GM23338 (cell line): ENCODE measurements around the gene KLRB1. TPM values are rescaled to one million over a fixed set of nuclear protein-coding genes. Genes with fewer than 3 reads are reported as not detected.

Experiments used
- ATAC-seq: fragments of 200-7000 bp; cut with Tn5 transposase; 3 replicates; pipeline ENCODE4 v1.9.1; 2020
- DNase-seq: peaks from one replicate; pipeline ENCODE4 v3.0.0-alpha.2; 2015; ENCODE audit warnings: low spot score
- H2AFZ ChIP-seq: fragments of 200-600 bp; sonication (generic); 2 replicates; pipeline ENCODE4 v1.8.0; 2016; ENCODE audit warnings: antibody characterized with exemption, mild to moderate bottlenecking, moderate library complexity
- H3F3A ChIP-seq: fragments of 200-600 bp; sonication (generic); replicated peaks from 2 replicates; pipeline ENCODE4 v1.8.0; 2017; ENCODE audit warnings: antibody characterized with exemption, mixed run types, low read depth
- H3K27ac ChIP-seq: fragments of 200-600 bp; sonication (generic); 2 replicates; pipeline ENCODE4 v1.6.1; 2016; ENCODE audit warnings: low read depth
- H3K27me3 ChIP-seq: fragments of 200-600 bp; sonication (generic); 2 replicates; pipeline ENCODE4 v1.8.0; 2016; ENCODE audit warnings: mild to moderate bottlenecking, mixed run types, moderate library complexity; ENCODE audit not compliant: insufficient read depth
- H3K36me3 ChIP-seq: fragments of 200-600 bp; sonication (generic); 2 replicates; pipeline ENCODE4 v1.8.0; 2016; ENCODE audit warnings: mild to moderate bottlenecking; ENCODE audit not compliant: insufficient read depth
- H3K4me1 ChIP-seq: fragments of 200-600 bp; sonication (generic); 2 replicates; pipeline ENCODE4 v1.8.0; 2016; ENCODE audit warnings: mild to moderate bottlenecking, moderate library complexity; ENCODE audit not compliant: insufficient read depth
- H3K4me2 ChIP-seq: fragments of 200-600 bp; sonication (generic); 2 replicates; pipeline ENCODE4 v1.7.1; 2017; ENCODE audit warnings: mixed run types
- H3K4me3 ChIP-seq: fragments of 200-600 bp; sonication (generic); 2 replicates; pipeline ENCODE4 v1.6.1; 2016; ENCODE audit warnings: mixed run types
- H3K79me2 ChIP-seq: fragments of 200-600 bp; sonication (generic); replicated peaks from 2 replicates; pipeline ENCODE4 v1.8.0; 2017; ENCODE audit warnings: mild to moderate bottlenecking; ENCODE audit not compliant: insufficient read depth
- H3K9me2 ChIP-seq: fragments of 200-600 bp; sonication (generic); 2 replicates; pipeline ENCODE4 v1.8.0; 2017; ENCODE audit not compliant: insufficient read depth
- H4K20me1 ChIP-seq: fragments of 200-600 bp; sonication (generic); replicated peaks from 2 replicates; pipeline ENCODE4 v1.8.0; 2017; ENCODE audit warnings: mild to moderate bottlenecking; ENCODE audit not compliant: insufficient read depth
- H3K27ac Mint-ChIP-seq: 2 replicates; pipeline ENCODE4 v1.8.0; 2020; ENCODE audit warnings: inconsistent platforms, mild to moderate bottlenecking, moderate library complexity, mixed read lengths
- H3K27me3 Mint-ChIP-seq: 3 replicates; pipeline ENCODE4 v1.8.0; 2022; ENCODE audit warnings: low read depth, mild to moderate bottlenecking, moderate library complexity, mixed read lengths, inconsistent platforms; ENCODE audit not compliant: insufficient read depth, poor library complexity
- H3K36me3 Mint-ChIP-seq: 3 replicates; pipeline ENCODE4 v1.8.0; 2021; ENCODE audit warnings: low read depth, mild to moderate bottlenecking, inconsistent platforms, moderate library complexity, mixed read lengths
- H3K4me1 Mint-ChIP-seq: 3 replicates; pipeline ENCODE4 v1.8.0; 2020; ENCODE audit warnings: mild to moderate bottlenecking, inconsistent platforms, mixed read lengths
- H3K4me3 Mint-ChIP-seq: 3 replicates; pipeline ENCODE4 v1.8.0; 2021; ENCODE audit warnings: moderate library complexity, mild to moderate bottlenecking, inconsistent platforms, mixed read lengths
- H3K9me3 Mint-ChIP-seq: 3 replicates; pipeline ENCODE4 v1.8.0; 2020; ENCODE audit warnings: moderate library complexity, mild to moderate bottlenecking, inconsistent platforms, mixed read lengths
- CREB1 ChIP-seq: fragments of 250-450 bp; sonication (Bioruptor Pico); IDR thresholded peaks from 2 replicates; pipeline ENCODE4 v1.5.0; 2020; ENCODE audit warnings: low read depth, mild to moderate bottlenecking, moderate library complexity
- EZH2phosphoT487 ChIP-seq: fragments of 200-600 bp; sonication (generic); IDR thresholded peaks from one replicate; pipeline ENCODE4 v1.8.1; 2018; ENCODE audit warnings: antibody characterized with exemption; ENCODE audit not compliant: unreplicated experiment
- JUNB ChIP-seq: IDR thresholded peaks from one replicate; pipeline ENCODE4 v1.6.1; 2016; ENCODE audit warnings: antibody characterized with exemption; ENCODE audit not compliant: unreplicated experiment
- NANOG ChIP-seq: IDR thresholded peaks from 2 replicates; pipeline ENCODE4 v1.6.1; 2016; ENCODE audit warnings: antibody characterized with exemption, borderline replicate concordance
- POLR2AphosphoS5 ChIP-seq: IDR thresholded peaks from 2 replicates; pipeline ENCODE4 v1.6.1; 2016; ENCODE audit warnings: antibody characterized with exemption, low read depth
- STAT1 ChIP-seq: IDR thresholded peaks from one replicate; pipeline ENCODE4 v1.6.1; 2016; ENCODE audit warnings: antibody characterized with exemption; ENCODE audit not compliant: unreplicated experiment
- ZNF114 ChIP-seq: fragments of 250-450 bp; sonication (Bioruptor Pico); IDR thresholded peaks from 2 replicates; pipeline ENCODE4 v1.5.0; 2020; ENCODE audit warnings: mild to moderate bottlenecking, moderate library complexity
- ZNF331 ChIP-seq: fragments of 250-450 bp; sonication (Bioruptor Pico); IDR thresholded peaks from 2 replicates; pipeline ENCODE4 v1.5.0; 2020; ENCODE audit warnings: low read depth, mild to moderate bottlenecking, moderate library complexity
- polyA plus RNA-seq: library from polyadenylated mRNA; unstranded; fragments of >200 nt; fragmentation: Nextera tagmentation; extraction: Ambion mirVana; gene quantifications from 2 replicates; pipeline ENCODE4 v1.2.1, GENCODE V29; 2016
- total RNA-seq: library from RNA; depleted of rRNA; stranded (reverse); fragments of >200 nt; shearing (Covaris generic); gene quantifications from 2 replicates; pipeline ENCODE4 v1.2.3, GENCODE V29; 2014
- TF ChIP-seq, protein P1 (sequence below): fragments of 250-450 bp; sonication (Bioruptor Pico); IDR thresholded peaks from 2 replicates; pipeline ENCODE4 v1.5.0; 2020; ENCODE audit warnings: mild to moderate bottlenecking, moderate library complexity
- TF ChIP-seq, protein P2 (sequence below), 2 experiments: fragments of 200-600 bp in 1 of 2; sonication (generic) in 1 of 2; conservative IDR thresholded peaks; 2 replicates each; pipeline versions ENCODE4 v1.5.1 to v1.6.1; 2016 to 2017; ENCODE audit warnings: antibody characterized with exemption in 2 of 2, low read depth in 2 of 2, mild to moderate bottlenecking in 2 of 2, moderate library complexity in 1 of 2
- TF ChIP-seq, protein P3 (sequence below): IDR thresholded peaks from 2 replicates; pipeline ENCODE4 v1.6.1; 2016; ENCODE audit warnings: antibody characterized with exemption

The KLRB1 gene
- total and polyA plus RNA-seq, 2 experiments from 2014 or later: 0.18 TPM; not detected in 1

DNA sequence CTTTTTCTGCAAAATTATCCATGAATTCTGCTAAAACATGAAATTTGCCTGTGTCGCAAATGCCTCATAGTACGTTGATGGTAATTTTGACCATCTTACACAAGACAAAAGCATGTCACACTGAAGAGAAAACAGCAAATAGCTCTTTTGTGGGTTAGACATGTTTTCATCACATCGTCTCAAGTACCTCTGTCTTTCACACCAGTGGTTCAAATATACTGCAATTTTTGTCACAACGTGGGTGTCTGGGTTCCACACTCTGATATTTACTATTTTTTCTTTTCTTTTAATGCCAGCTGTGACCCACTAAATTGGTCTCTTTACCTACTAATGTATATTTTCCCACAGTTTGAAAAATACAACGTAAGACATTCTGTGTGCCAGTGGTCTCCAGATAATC, 10.4 kb downstream of the KLRB1 start:
- H3K36me3 ChIP-seq: no peaks in the 10 kb centered on the region
- no peaks in the 10 kb centered on the region for H4K20me1 ChIP-seq
- TF ChIP-seq ZNF114 (CRISPR knock-in tag) (no peak), NANOG (no peak), JUNB (no peak)
- TF ChIP-seq, protein P1, sequence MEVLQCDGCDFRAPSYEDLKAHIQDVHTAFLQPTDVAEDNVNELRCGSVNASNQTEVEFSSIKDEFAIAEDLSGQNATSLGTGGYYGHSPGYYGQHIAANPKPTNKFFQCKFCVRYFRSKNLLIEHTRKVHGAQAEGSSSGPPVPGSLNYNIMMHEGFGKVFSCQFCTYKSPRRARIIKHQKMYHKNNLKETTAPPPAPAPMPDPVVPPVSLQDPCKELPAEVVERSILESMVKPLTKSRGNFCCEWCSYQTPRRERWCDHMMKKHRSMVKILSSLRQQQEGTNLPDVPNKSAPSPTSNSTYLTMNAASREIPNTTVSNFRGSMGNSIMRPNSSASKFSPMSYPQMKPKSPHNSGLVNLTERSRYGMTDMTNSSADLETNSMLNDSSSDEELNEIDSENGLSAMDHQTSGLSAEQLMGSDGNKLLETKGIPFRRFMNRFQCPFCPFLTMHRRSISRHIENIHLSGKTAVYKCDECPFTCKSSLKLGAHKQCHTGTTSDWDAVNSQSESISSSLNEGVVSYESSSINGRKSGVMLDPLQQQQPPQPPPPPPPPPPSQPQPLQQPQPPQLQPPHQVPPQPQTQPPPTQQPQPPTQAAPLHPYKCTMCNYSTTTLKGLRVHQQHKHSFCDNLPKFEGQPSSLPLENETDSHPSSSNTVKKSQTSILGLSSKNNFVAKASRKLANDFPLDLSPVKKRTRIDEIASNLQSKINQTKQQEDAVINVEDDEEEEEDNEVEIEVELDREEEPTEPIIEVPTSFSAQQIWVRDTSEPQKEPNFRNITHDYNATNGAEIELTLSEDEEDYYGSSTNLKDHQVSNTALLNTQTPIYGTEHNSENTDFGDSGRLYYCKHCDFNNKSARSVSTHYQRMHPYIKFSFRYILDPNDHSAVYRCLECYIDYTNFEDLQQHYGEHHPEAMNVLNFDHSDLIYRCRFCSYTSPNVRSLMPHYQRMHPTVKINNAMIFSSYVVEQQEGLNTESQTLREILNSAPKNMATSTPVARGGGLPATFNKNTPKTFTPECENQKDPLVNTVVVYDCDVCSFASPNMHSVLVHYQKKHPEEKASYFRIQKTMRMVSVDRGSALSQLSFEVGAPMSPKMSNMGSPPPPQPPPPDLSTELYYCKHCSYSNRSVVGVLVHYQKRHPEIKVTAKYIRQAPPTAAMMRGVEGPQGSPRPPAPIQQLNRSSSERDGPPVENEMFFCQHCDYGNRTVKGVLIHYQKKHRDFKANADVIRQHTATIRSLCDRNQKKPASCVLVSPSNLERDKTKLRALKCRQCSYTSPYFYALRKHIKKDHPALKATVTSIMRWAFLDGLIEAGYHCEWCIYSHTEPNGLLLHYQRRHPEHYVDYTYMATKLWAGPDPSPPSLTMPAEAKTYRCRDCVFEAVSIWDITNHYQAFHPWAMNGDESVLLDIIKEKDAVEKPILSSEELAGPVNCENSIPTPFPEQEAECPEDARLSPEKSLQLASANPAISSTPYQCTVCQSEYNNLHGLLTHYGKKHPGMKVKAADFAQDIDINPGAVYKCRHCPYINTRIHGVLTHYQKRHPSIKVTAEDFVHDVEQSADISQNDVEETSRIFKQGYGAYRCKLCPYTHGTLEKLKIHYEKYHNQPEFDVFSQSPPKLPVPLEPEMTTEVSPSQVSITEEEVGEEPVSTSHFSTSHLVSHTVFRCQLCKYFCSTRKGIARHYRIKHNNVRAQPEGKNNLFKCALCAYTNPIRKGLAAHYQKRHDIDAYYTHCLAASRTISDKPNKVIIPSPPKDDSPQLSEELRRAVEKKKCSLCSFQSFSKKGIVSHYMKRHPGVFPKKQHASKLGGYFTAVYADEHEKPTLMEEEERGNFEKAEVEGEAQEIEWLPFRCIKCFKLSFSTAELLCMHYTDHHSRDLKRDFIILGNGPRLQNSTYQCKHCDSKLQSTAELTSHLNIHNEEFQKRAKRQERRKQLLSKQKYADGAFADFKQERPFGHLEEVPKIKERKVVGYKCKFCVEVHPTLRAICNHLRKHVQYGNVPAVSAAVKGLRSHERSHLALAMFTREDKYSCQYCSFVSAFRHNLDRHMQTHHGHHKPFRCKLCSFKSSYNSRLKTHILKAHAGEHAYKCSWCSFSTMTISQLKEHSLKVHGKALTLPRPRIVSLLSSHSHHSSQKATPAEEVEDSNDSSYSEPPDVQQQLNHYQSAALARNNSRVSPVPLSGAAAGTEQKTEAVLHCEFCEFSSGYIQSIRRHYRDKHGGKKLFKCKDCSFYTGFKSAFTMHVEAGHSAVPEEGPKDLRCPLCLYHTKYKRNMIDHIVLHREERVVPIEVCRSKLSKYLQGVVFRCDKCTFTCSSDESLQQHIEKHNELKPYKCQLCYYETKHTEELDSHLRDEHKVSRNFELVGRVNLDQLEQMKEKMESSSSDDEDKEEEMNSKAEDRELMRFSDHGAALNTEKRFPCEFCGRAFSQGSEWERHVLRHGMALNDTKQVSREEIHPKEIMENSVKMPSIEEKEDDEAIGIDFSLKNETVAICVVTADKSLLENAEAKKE (CRISPR knock-in tag): no peak
- no peak overlapping the region for H2AFZ ChIP-seq
- H3K27ac ChIP-seq: no peak overlapping the region
- Mint-ChIP-seq H3K27ac (no peak overlapping the region), H3K4me3 (no peak overlapping the region), H3K36me3 (no peaks in the 10 kb centered on the region), H3K9me3 (no peaks in the 10 kb centered on the region), H3K27me3 (no peaks in the 10 kb centered on the region), H3K4me1 (peaks cover 3% of the 10 kb centered on the region; the same call in 2 of the 3 replicates)
- H3K4me3 ChIP-seq: no peak overlapping the region
- DNase-seq (no peak), ATAC-seq (no peak)
- H3K4me2 ChIP-seq: no peak overlapping the region
- H3K4me1 ChIP-seq: peaks cover 7% of the 10 kb centered on the region; the same call in 1 of the 2 replicates
- no peaks in the 10 kb centered on the region for H3K9me2 ChIP-seq
- H3F3A ChIP-seq: no peaks in the 10 kb centered on the region
- H3K27me3 ChIP-seq: no peaks in the 10 kb centered on the region
- no peaks in the 10 kb centered on the region for H3K79me2 ChIP-seq

DNA sequence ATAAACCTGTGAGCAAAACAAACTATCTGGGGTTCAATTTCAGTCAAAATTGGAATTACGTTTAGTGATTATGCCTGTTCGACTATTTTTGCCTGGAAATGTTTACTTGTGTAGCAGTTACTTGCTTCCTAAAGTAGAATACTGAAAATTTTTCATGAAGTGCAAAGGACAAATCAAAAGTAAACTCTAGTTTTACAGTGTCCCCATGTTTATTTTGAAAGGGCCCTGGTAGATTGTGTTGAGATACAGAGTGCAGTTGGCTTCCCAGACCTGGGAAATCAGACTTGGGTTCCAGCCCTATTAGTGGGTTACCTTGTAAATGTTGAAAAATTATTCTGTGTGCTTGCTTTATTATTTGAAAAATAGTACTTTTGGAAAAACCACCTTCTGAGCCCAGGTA, 17.3 kb downstream of the KLRB1 start:
- no peak for ATAC-seq
- H3K27me3 ChIP-seq: no peaks in the 10 kb centered on the region
- no peaks in the 10 kb centered on the region for H3K79me2 ChIP-seq
- Mint-ChIP-seq H3K4me1 (no peaks in the 10 kb centered on the region), H3K4me3 (no peak overlapping the region), H3K27me3 (no peaks in the 10 kb centered on the region), H3K36me3 (no peaks in the 10 kb centered on the region), H3K27ac (no peak overlapping the region), H3K9me3 (no peaks in the 10 kb centered on the region)
- no peak overlapping the region for H3K4me3 ChIP-seq
- H3F3A ChIP-seq: no peaks in the 10 kb centered on the region
- no peaks in the 10 kb centered on the region for H3K9me2 ChIP-seq
- H3K27ac ChIP-seq: no peak overlapping the region
- no peaks in the 10 kb centered on the region for H4K20me1 ChIP-seq
- H3K36me3 ChIP-seq: no peaks in the 10 kb centered on the region
- no peak overlapping the region for H3K4me2 ChIP-seq
- no peak overlapping the region for H2AFZ ChIP-seq
- DNase-seq: no peak
- no peaks in the 10 kb centered on the region for H3K4me1 ChIP-seq
- no peak for TF ChIP-seq ZNF114 (CRISPR knock-in tag)
- TF ChIP-seq CREB1 (CRISPR knock-in tag): no peak
- no peak for TF ChIP-seq EZH2phosphoT487
- TF ChIP-seq, protein P2, sequence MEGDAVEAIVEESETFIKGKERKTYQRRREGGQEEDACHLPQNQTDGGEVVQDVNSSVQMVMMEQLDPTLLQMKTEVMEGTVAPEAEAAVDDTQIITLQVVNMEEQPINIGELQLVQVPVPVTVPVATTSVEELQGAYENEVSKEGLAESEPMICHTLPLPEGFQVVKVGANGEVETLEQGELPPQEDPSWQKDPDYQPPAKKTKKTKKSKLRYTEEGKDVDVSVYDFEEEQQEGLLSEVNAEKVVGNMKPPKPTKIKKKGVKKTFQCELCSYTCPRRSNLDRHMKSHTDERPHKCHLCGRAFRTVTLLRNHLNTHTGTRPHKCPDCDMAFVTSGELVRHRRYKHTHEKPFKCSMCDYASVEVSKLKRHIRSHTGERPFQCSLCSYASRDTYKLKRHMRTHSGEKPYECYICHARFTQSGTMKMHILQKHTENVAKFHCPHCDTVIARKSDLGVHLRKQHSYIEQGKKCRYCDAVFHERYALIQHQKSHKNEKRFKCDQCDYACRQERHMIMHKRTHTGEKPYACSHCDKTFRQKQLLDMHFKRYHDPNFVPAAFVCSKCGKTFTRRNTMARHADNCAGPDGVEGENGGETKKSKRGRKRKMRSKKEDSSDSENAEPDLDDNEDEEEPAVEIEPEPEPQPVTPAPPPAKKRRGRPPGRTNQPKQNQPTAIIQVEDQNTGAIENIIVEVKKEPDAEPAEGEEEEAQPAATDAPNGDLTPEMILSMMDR (conservative IDR thresholded peaks at IDR 0.05; ENCODE audit: low read depth in 2 of 2): no peak
- no peak for TF ChIP-seq JUNB
- no peak for TF ChIP-seq STAT1
- TF ChIP-seq POLR2AphosphoS5: no peak
- no peak for TF ChIP-seq ZNF331 (CRISPR knock-in tag)
- TF ChIP-seq, protein P3, sequence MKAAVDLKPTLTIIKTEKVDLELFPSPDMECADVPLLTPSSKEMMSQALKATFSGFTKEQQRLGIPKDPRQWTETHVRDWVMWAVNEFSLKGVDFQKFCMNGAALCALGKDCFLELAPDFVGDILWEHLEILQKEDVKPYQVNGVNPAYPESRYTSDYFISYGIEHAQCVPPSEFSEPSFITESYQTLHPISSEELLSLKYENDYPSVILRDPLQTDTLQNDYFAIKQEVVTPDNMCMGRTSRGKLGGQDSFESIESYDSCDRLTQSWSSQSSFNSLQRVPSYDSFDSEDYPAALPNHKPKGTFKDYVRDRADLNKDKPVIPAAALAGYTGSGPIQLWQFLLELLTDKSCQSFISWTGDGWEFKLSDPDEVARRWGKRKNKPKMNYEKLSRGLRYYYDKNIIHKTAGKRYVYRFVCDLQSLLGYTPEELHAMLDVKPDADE: no peak
